Endothelial cell of umbilical vein (primary cell): ENCODE results near the gene KLK13. TPM values are rescaled to one million over a fixed set of nuclear protein-coding genes. Genes with fewer than 3 reads are reported as not detected.

Source experiments
- BruUV-seq: library from RNA; stranded (reverse); fragments of 400-500 nt; replicated peaks from 2 replicates; lab custom pipeline; 2021; lab: Mats Ljungman, UMichigan
- CTCF ChIA-PET: fragments of 300-600, 350-600 bp; sonication (Branson Sonifier 250); formaldehyde crosslinking; loops from one replicate; lab custom pipeline; 2021; ENCODE audit warnings: antibody characterized with exemption, inconsistent platforms; lab: Charles Lee
- POLR2A ChIA-PET: fragments of 300-600, 350-600 bp; sonication (Branson Sonifier 250); formaldehyde crosslinking; loops from one replicate; lab custom pipeline; 2021; ENCODE audit warnings: antibody characterized with exemption, inconsistent platforms; lab: Charles Lee
- DNase-seq: peaks from one replicate; pipeline ENCODE4 v3.0.0-alpha.2; 2011; ENCODE audit warnings: low read depth, low spot score
- FAIRE-seq: peaks from 2 replicates; lab custom pipeline; 2011; peaks lifted over from hg19 to GRCh38; lab: Jason Lieb, UNC
- H2AFZ ChIP-seq: 2 replicates; pipeline ENCODE4 v1.6.0; 2012; ENCODE audit warnings: low read depth, low read length, control low read depth, inconsistent platforms
- H3K27ac ChIP-seq: 2 replicates; pipeline ENCODE4 v1.5.1; 2011; ENCODE audit warnings: low read depth, mild to moderate bottlenecking, control low read depth, low read length, moderate library complexity; ENCODE audit not compliant: insufficient read depth
- H3K27me3 ChIP-seq, 2 experiments: 2 replicates each; pipeline versions ENCODE4 v1.6.0 to v1.6.1; 2011; ENCODE audit warnings: low read length in 2 of 2, mixed read lengths in 1 of 2; ENCODE audit not compliant: control insufficient read depth in 2 of 2, insufficient read depth in 2 of 2
- H3K36me3 ChIP-seq, 2 experiments: 2 replicates in 1 of 2; 3 replicates in 1 of 2; pipeline ENCODE4 v1.5.1; 2011; ENCODE audit warnings: low read length in 2 of 2, mild to moderate bottlenecking in 1 of 2, moderate library complexity in 1 of 2; ENCODE audit not compliant: control insufficient read depth in 2 of 2, insufficient read depth in 2 of 2; ENCODE audit errors: extremely low read depth in 1 of 2
- H3K4me1 ChIP-seq: 3 replicates; pipeline ENCODE4 v1.5.1; 2011; ENCODE audit warnings: mild to moderate bottlenecking, low read length; ENCODE audit not compliant: control insufficient read depth, insufficient read depth; ENCODE audit errors: extremely low read depth
- H3K4me2 ChIP-seq: 2 replicates; pipeline ENCODE4 v1.6.1; 2011; ENCODE audit warnings: low read length, control low read depth, mixed read lengths; ENCODE audit not compliant: insufficient read depth
- H3K4me3 ChIP-seq, 3 experiments: fragments of 200-600 bp in 1 of 3; sonication (generic), shearing (Covaris generic) in 1 of 3; replicated peaks in 1 of 3; 2 replicates each; pipeline ENCODE4 v1.5.1; 2011 to 2016; ENCODE audit warnings: control low read depth in 3 of 3, low read length in 3 of 3, mild to moderate bottlenecking in 2 of 3, inconsistent platforms in 1 of 3, low read depth in 1 of 3, moderate library complexity in 1 of 3; ENCODE audit not compliant: insufficient read depth in 1 of 3
- H3K79me2 ChIP-seq: 2 replicates; pipeline ENCODE4 v1.6.0; 2012; ENCODE audit warnings: low read length, inconsistent platforms; ENCODE audit not compliant: control insufficient read depth, insufficient read depth
- H3K9ac ChIP-seq: replicated peaks from 2 replicates; pipeline ENCODE3; 2011; ENCODE audit warnings: low read length, control low read depth; ENCODE audit not compliant: insufficient read depth; ENCODE audit errors: extremely low read depth
- H3K9me1 ChIP-seq: replicated peaks from 3 replicates; pipeline ENCODE4 v1.6.0; 2011; ENCODE audit warnings: mild to moderate bottlenecking, low read length; ENCODE audit not compliant: control insufficient read depth, insufficient read depth; ENCODE audit errors: extremely low read depth
- H3K9me3 ChIP-seq: replicated peaks from 2 replicates; pipeline ENCODE4 v1.5.1; 2012; ENCODE audit warnings: low read length, inconsistent platforms; ENCODE audit not compliant: control insufficient read depth, insufficient read depth
- H4K20me1 ChIP-seq: replicated peaks from 2 replicates; pipeline ENCODE3; 2011; ENCODE audit warnings: mild to moderate bottlenecking, low read length; ENCODE audit not compliant: control insufficient read depth, insufficient read depth; ENCODE audit errors: extremely low read depth
- EZH2 ChIP-seq: IDR thresholded peaks from 2 replicates; pipeline ENCODE4 v1.6.1; 2012; ENCODE audit warnings: borderline replicate concordance, low read depth, mild to moderate bottlenecking, moderate library complexity, low read length, inconsistent platforms; ENCODE audit not compliant: severe bottlenecking
- FOS ChIP-seq: IDR thresholded peaks from 2 replicates; pipeline ENCODE4 v1.6.1; 2011; ENCODE audit warnings: mild to moderate bottlenecking, low read length, moderate library complexity, borderline replicate concordance; ENCODE audit not compliant: insufficient read depth
- GATA2 ChIP-seq: IDR thresholded peaks from 2 replicates; pipeline ENCODE4 v1.7.0; 2011; ENCODE audit warnings: low read depth, mild to moderate bottlenecking, moderate library complexity, mixed read lengths, low read length; ENCODE audit not compliant: insufficient read length, insufficient read depth
- JUN ChIP-seq: IDR thresholded peaks from 2 replicates; pipeline ENCODE4 v1.6.1; 2011; ENCODE audit warnings: borderline replicate concordance, low read depth; ENCODE audit not compliant: insufficient read length, insufficient read depth
- MYC ChIP-seq: IDR thresholded peaks from one replicate; pipeline ENCODE4 v1.6.1; 2011; ENCODE audit warnings: mild to moderate bottlenecking, low read depth, low read length
- POLR2A ChIP-seq: IDR thresholded peaks from 2 replicates; pipeline ENCODE4 v1.6.1; 2012; ENCODE audit warnings: low read depth, mild to moderate bottlenecking, control low read depth, low read length
- POLR2AphosphoS5 ChIP-seq: IDR thresholded peaks from 2 replicates; pipeline ENCODE4 v1.6.1; 2012; ENCODE audit warnings: low read depth, mild to moderate bottlenecking, control low read depth, low read length, moderate library complexity; ENCODE audit not compliant: insufficient read depth
- dilution Hi-C: fragments of 300-500 bp; cut with MboI; formaldehyde crosslinking; loops from one replicate; pipeline ENCODE4 v1.15.0; 2019; ENCODE audit warnings: low sequenced_read_pairs; ENCODE audit not compliant: extremely low pct_ligation_motif_present
- intact Hi-C: fragments of 100-400 bp; cut with micrococcal nuclease; formaldehyde crosslinking; loops from one replicate; pipeline ENCODE4 v1.10.0; 2022
- polyA plus RNA-seq, 4 experiments: library from polyadenylated mRNA; depleted of rRNA in 3 of 4; stranded (reverse) in 3 of 4; unstranded in 1 of 4; fragments of >200 nt; gene quantifications; 2 replicates each; pipeline versions ENCODE4 v1.2.1 to v1.2.3, GENCODE V29; 2011 to 2012; ENCODE audit warnings: missing spikeins in 1 of 4
- total RNA-seq: library from RNA; stranded (reverse); gene quantifications from 2 replicates; pipeline ENCODE4 v1.2.3, GENCODE V29; 2021
- TF ChIP-seq, protein P1 (sequence below), 2 donors: IDR thresholded peaks; 1 replicate in 1 of 2; 2 replicates in 1 of 2; pipeline ENCODE4 v1.5.1; 2011; ENCODE audit warnings: low read length in 2 of 2, mild to moderate bottlenecking in 2 of 2, moderate library complexity in 2 of 2, control low read depth in 1 of 2, inconsistent platforms in 1 of 2, low read depth in 1 of 2; ENCODE audit not compliant: insufficient read depth in 1 of 2; ENCODE audit errors: extremely low read depth in 1 of 2
- TF ChIP-seq, protein P2 (sequence below): IDR thresholded peaks from 2 replicates; pipeline ENCODE4 v1.6.1; 2011; ENCODE audit not compliant: insufficient read depth, insufficient read length

The KLK13 gene
- total and polyA plus RNA-seq, 2 donors (not counting 3 experiments of a cell fraction or from before 2014, with no cell fraction given), result not detected

DNA sequence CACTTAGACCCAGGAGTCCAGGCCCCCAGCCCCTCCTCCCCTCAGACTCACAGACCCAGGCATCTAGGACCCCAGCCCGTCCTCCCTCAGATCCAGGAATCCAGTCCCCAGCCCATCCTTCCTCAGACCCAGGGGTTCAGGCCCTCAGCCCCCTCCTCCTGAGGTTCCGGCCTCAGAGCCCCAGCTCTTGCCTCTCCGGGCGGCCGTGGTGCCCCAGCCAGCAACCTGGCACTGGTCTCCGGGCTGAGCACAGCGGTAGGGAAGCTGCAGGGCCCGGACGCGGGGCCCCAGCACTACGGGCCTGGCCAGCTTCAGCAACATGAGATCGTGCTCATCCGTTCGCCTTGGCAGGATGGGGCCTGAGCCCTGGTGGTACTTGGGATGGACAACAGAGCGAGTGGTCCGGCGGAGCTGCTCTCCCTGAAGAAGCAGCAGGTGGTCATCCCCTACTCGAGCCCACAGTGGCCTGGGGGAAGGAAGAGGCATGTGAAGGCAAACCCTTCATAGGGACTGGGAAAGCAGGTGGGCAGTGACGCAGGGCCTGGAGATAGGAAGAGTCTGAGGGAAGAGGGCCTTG lies 49.1 kb downstream of the KLK13 start:
- TF ChIP-seq, protein P1, sequence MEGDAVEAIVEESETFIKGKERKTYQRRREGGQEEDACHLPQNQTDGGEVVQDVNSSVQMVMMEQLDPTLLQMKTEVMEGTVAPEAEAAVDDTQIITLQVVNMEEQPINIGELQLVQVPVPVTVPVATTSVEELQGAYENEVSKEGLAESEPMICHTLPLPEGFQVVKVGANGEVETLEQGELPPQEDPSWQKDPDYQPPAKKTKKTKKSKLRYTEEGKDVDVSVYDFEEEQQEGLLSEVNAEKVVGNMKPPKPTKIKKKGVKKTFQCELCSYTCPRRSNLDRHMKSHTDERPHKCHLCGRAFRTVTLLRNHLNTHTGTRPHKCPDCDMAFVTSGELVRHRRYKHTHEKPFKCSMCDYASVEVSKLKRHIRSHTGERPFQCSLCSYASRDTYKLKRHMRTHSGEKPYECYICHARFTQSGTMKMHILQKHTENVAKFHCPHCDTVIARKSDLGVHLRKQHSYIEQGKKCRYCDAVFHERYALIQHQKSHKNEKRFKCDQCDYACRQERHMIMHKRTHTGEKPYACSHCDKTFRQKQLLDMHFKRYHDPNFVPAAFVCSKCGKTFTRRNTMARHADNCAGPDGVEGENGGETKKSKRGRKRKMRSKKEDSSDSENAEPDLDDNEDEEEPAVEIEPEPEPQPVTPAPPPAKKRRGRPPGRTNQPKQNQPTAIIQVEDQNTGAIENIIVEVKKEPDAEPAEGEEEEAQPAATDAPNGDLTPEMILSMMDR (IDR thresholded peaks at IDR 0.05; ENCODE audit: extremely low read depth in 1 of 2, insufficient read depth in 1 of 2, low read depth in 1 of 2, low read length in 2 of 2), result no peak
- TF ChIP-seq POLR2A (no peak), MYC (no peak), FOS (no peak), GATA2 (no peak), EZH2 (no peak), POLR2AphosphoS5 (no peak), JUN (no peak)
- TF ChIP-seq, protein P2, sequence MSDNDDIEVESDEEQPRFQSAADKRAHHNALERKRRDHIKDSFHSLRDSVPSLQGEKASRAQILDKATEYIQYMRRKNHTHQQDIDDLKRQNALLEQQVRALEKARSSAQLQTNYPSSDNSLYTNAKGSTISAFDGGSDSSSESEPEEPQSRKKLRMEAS, result no peak
- no peak overlapping the region for H3K4me3 ChIP-seq
- peaks cover 21 to 25% of the 10 kb centered on the region in 2 experiments for H3K27me3 ChIP-seq
- ChIA-PET POLR2A (no interaction called here), CTCF (interaction anchor here (0.9 to 2.5 kb wide), 2 partner anchors 23 to 86 kb away, joined by 3 to 35 read pairs; no protein-coding TSS in a partner anchor)
- H3K79me2 ChIP-seq, result no peaks in the 10 kb centered on the region
- no peaks in the 10 kb centered on the region for H3K9me3 ChIP-seq
- H3K9me1 ChIP-seq, result no peaks in the 10 kb centered on the region
- no peak overlapping the region for H3K27ac ChIP-seq
- H3K9ac ChIP-seq, result no peak overlapping the region
- H3K4me2 ChIP-seq, result no peak overlapping the region
- no peak overlapping the region for H2AFZ ChIP-seq
- no peaks in the 10 kb centered on the region for H3K36me3 ChIP-seq
- DNase-seq (no peak), FAIRE-seq (no peak)
- no peaks in the 10 kb centered on the region for H3K4me1 ChIP-seq
- intact Hi-C loops (loop anchor here (1.0 kb wide), 1 partner anchor 85 kb away; no protein-coding TSS in a partner anchor), dilution Hi-C loops (no loop called here)
- no peaks in the 10 kb centered on the region for H4K20me1 ChIP-seq
- BruUV-seq, result no TSS peak
